MM.1S (cell line): ENCODE data around the gene SCYGR5.

Source experiments
- EZH2 ChIP-seq: fragments of 300-600 bp; sonication (generic); optimal IDR thresholded peaks from 2 replicates; pipeline ENCODE3; 2017; ENCODE audit warnings: low read depth, mild to moderate bottlenecking, antibody characterized with exemption, low read length, mixed read lengths
- EZH2phosphoT487 ChIP-seq: fragments of 300-600 bp; sonication (generic); IDR thresholded peaks from 2 replicates; pipeline ENCODE4 v1.6.1; 2018; ENCODE audit warnings: antibody characterized with exemption, low read length
- TF ChIP-seq, protein P1 (sequence below): fragments of 300-600 bp; sonication (generic); IDR thresholded peaks from 2 replicates; pipeline ENCODE4 v1.5.1; 2016; ENCODE audit warnings: antibody characterized with exemption, low read length, mixed read lengths

DNA sequence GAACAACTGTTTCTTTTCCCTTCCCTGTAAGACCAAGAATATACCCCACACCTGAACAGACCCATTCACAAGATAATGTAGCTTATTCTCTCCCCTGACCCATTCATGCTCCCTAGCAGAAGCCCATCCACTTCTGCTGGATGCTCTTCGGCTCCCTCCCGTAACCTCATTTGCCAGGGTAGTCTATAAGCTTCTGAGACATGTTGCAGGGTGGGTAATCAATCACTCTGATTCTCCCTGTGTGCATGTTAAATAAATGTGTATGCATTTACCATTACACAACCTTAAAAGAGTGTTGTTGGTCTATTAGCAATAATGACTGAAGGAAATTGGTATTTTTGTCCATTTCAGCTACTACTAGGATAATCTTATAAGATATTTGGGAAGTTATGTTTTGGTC is 49.9 kb downstream of the SCYGR5 start:
- TF ChIP-seq, protein P1, sequence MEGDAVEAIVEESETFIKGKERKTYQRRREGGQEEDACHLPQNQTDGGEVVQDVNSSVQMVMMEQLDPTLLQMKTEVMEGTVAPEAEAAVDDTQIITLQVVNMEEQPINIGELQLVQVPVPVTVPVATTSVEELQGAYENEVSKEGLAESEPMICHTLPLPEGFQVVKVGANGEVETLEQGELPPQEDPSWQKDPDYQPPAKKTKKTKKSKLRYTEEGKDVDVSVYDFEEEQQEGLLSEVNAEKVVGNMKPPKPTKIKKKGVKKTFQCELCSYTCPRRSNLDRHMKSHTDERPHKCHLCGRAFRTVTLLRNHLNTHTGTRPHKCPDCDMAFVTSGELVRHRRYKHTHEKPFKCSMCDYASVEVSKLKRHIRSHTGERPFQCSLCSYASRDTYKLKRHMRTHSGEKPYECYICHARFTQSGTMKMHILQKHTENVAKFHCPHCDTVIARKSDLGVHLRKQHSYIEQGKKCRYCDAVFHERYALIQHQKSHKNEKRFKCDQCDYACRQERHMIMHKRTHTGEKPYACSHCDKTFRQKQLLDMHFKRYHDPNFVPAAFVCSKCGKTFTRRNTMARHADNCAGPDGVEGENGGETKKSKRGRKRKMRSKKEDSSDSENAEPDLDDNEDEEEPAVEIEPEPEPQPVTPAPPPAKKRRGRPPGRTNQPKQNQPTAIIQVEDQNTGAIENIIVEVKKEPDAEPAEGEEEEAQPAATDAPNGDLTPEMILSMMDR = no peak
- TF ChIP-seq EZH2phosphoT487 = no peak
- no peak for TF ChIP-seq EZH2
